Pancreas (tissue), 10 donors: ENCODE measurements around the gene RCCD1. TPM values are rescaled to one million over a fixed set of nuclear protein-coding genes. Genes with fewer than 3 reads are reported as not detected.

Experiments
- ATAC-seq, 4 donors: fragments of 200-7000 bp; cut with Tn5 transposase; one replicate each; pipeline versions ENCODE4 v1.8.0 to v1.9.1; 2020; ENCODE audit warnings: mild to moderate bottlenecking in 4 of 4, moderate library complexity in 4 of 4
- DNase-seq, 6 donors: peaks; one replicate each; pipeline ENCODE4 v3.0.0-alpha.2; 2020
- FAIRE-seq: peaks from 2 replicates; lab custom pipeline; 2012; peaks lifted over from hg19 to GRCh38; lab: Jason Lieb, UNC
- H3K27ac ChIP-seq, 4 donors: fragments of 200-600 bp; sonication (generic); 1 replicate in 3 of 4; 2 replicates in 1 of 4; pipeline versions ENCODE4 v1.5.0 to v1.8.0; 2020
- H3K27me3 ChIP-seq, 4 donors: fragments of 200-600 bp; one replicate each; pipeline ENCODE4 v1.8.0; 2021
- H3K36me3 ChIP-seq, 3 donors: fragments of 200-600 bp; sonication (generic) in 1 of 3; one replicate each; pipeline versions ENCODE4 v1.5.0 to v1.8.0; 2020 to 2021
- H3K4me1 ChIP-seq, 3 donors: fragments of 200-600 bp; one replicate each; pipeline ENCODE4 v1.8.0; 2021
- H3K4me3 ChIP-seq, 4 donors: fragments of 200-600 bp; sonication (generic) in 2 of 4; one replicate each; pipeline versions ENCODE4 v1.5.0 to v1.8.0; 2020 to 2021
- H3K9me3 ChIP-seq, 4 donors: fragments of 200-600 bp; one replicate each; pipeline ENCODE4 v1.8.0; 2021
- WGBS, 2 donors: extraction: QIAGEN DNeasy Blood & Tissue Kit; methylation state at CpG; one replicate each; pipeline ENCODE4 v1.1.7; 2013; 5-methylcytosine and 5-hydroxymethylcytosine counted together
- intact Hi-C, 3 donors: fragments of 100-400 bp; cut with DNase I; formaldehyde crosslinking; loops; one replicate each; pipeline versions ENCODE4 v1.11.1 to v1.14.2; 2022
- polyA plus RNA-seq, 2 donors: library from polyadenylated mRNA; stranded (reverse); fragments of 200-250 nt; gene quantifications; one replicate each; pipeline ENCODE4 v1.2.3, GENCODE V29; 2013
- total RNA-seq, 6 donors: library from RNA; stranded (reverse); fragmentation: NEBNext Ultra II Directional in 4 of 6; extraction: Animal tissue kit (Norgen Biotek cat#: 25700) in 4 of 6; gene quantifications; one replicate each; pipeline versions ENCODE4 v1.2.1 to v1.2.4, GENCODE V29; 2021 to 2023
- TF ChIP-seq, protein P1 (sequence below), 4 donors: fragments of 200-600 bp; sonication (generic) in 3 of 4; IDR thresholded peaks; one replicate each; pipeline versions ENCODE4 v1.5.0 to v1.8.0; 2021; ENCODE audit warnings: antibody characterized with exemption in 4 of 4
- donor health status: healthy with polysubstance abuse.
- donor health status: DM: no; HTN: no; CAD: no; lungs with moderate emphysema.
- donor health status: DM: no; HTN: no; CAD: no.
- donor health status: control.
- donor health status: control.
- donor health status: Bipolar disorder and iron deficiency.
- donor health status: DM: yes; HTN: yes; CAD: no.
- donor health status: DM: no; HTN: no; CAD: no.
- donor health status: DM: no; HTN: no; CAD: no.
- donor health status: DM: yes; HTN: yes; CAD: no.

Gene RCCD1
- total and polyA plus RNA-seq, 8 donors, result 6.6 to 12.2 (median 8.5) TPM

DNA sequence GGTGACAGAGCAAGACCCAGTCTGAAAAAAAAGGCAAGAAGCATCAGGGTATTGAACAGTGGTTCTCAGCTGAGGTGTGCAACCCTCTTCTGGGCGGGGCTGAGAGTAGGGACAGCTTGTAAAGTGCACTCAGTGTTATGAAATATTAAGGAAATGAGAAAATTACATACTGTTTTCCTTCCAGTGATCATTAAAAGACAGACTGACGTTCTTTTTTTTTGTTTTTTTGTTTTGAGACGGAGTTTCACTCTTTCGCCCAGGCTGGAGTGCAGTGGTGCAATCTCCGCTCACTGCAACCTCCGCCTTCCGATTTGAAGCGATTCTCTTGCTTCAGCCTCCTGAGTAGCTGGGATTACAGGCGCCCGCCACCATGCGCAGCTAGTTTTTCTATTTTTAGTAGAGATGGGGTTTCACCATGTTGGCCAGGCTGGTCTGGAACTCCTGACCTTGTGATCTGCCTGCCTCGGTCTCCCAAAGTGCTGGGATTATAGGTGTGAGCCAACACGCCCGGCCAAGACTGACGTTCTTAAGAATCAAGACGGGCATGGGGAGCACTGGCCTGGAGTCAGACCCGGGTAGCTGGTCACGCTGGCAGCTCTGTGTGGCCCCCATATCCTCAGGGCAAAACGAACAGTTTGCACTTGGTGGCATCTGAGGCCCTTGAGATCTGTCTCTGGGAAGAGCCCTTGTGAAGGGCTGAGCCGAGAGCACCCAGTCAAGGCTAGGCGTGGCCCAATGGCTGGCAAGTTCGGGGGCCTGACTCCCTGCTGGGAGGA lies 40.2 kb upstream of the RCCD1 start:
- WGBS, 2 donors, result 90 to 94% methylated on average over 22 of the region's 22 CpGs
- FAIRE-seq (no peak), DNase-seq (peak in 1 of 6 donors; percentile 51), ATAC-seq (no peak)
- Histone ChIP-seq H3K9me3 (no peaks in the 10 kb centered on the region), H3K4me1 (no peaks in the 10 kb centered on the region), H3K27ac (no peak overlapping the region), H3K27me3 (no peaks in the 10 kb centered on the region), H3K36me3 (peaks cover 13 to 99% (median 65%) of the 10 kb centered on the region in 3 donors), H3K4me3 (no peak overlapping the region)
- intact Hi-C loops, result no loop called here
- TF ChIP-seq, protein P1, sequence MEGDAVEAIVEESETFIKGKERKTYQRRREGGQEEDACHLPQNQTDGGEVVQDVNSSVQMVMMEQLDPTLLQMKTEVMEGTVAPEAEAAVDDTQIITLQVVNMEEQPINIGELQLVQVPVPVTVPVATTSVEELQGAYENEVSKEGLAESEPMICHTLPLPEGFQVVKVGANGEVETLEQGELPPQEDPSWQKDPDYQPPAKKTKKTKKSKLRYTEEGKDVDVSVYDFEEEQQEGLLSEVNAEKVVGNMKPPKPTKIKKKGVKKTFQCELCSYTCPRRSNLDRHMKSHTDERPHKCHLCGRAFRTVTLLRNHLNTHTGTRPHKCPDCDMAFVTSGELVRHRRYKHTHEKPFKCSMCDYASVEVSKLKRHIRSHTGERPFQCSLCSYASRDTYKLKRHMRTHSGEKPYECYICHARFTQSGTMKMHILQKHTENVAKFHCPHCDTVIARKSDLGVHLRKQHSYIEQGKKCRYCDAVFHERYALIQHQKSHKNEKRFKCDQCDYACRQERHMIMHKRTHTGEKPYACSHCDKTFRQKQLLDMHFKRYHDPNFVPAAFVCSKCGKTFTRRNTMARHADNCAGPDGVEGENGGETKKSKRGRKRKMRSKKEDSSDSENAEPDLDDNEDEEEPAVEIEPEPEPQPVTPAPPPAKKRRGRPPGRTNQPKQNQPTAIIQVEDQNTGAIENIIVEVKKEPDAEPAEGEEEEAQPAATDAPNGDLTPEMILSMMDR (IDR thresholded peaks at IDR 0.05), result no peak

DNA sequence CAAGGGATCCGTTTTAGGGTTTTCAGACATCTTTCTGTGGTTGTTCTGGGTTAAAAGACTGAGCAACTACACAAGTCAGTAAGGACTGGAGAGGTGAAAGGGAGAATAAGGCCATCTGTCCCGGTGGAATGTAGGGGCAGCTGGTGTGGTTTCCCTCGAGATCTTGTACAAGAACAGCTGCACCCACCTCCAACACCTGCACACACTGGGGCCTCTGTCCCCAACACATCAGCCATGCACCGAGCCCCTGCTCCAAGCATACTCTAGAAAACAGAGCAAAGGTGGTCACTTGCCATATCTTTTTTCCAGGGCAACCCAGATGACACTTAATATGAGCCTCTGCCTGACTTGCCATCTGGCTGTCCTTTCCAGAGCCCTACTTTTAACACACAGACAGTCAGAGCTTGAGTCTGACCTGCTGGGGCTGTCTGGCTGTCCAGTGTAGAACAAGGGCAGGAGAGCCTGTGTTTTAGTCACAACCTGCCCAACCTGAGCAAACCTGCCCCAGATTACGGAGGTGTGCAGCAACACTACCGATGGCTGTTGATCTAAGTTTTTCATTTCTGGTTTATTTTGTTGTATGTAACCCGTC lies 39.4 kb upstream of the RCCD1 start:
- no peak overlapping the region for H3K27ac ChIP-seq
- ATAC-seq, result no peak
- H3K27me3 ChIP-seq, result no peaks in the 10 kb centered on the region
- 78 to 83% methylated on average over 7 of the region's 7 CpGs for whole genome bisulfite sequencing, 2 donors
- no peak for DNase-seq
- H3K4me3 ChIP-seq, result no peak overlapping the region
- TF ChIP-seq, protein P1 (IDR thresholded peaks at IDR 0.05), result no peak
- H3K9me3 ChIP-seq, result no peaks in the 10 kb centered on the region
- FAIRE-seq, result no peak
- no peaks in the 10 kb centered on the region for H3K4me1 ChIP-seq
- intact Hi-C loops, result no loop called here
- peaks cover 13 to 99% (median 63%) of the 10 kb centered on the region in 3 donors for H3K36me3 ChIP-seq

DNA sequence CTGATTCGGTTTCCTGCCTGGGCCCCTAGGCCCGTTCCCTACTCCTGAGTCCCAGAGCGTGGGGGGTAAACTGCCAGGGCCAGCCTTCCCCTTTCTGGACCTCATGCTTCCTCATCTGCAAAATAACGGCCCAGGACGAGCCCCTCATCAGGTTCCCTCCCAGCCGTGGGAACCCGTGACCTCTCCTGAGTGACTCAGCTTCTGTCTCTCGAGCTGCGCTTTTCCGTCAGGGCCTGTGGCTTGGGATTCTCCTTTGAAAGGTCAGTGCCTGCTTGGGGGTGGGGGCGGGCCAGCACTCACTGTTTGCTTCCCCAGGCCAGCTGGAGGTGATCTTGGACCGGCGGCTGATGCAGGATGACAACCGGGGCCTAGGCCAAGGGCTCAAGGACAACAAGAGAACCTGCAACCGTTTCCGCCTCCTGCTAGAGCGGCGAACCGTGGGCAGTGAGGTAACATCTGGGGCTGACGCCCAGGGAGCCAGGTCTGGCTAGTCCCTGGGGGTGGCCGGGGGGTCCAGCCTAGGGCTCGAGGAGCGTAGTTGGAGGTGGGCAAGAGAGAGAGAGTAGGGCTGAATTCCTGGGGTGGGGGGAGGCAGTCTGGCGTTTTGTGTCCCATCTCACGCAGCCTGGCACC lies 38.8 kb upstream of the RCCD1 start:
- WGBS, 2 donors, result 76 to 79% methylated on average over 24 to 25 of the region's 25 CpGs
- no peaks in the 10 kb centered on the region for H3K4me1 ChIP-seq
- no peaks in the 10 kb centered on the region for H3K27me3 ChIP-seq
- no peak overlapping the region for H3K27ac ChIP-seq
- intact Hi-C loops, result no loop called here
- no peaks in the 10 kb centered on the region for H3K9me3 ChIP-seq
- H3K4me3 ChIP-seq, result no peak overlapping the region
- peak in 2 of 6 donors; percentile 62 to 69 for DNase-seq
- no peak for FAIRE-seq
- ATAC-seq, result peak in 3 of 4 donors; percentile 19 to 67 (median 46)
- H3K36me3 ChIP-seq, result peaks cover 13 to 99% (median 61%) of the 10 kb centered on the region in 3 donors
- TF ChIP-seq, protein P1 (IDR thresholded peaks at IDR 0.05), result no peak

DNA sequence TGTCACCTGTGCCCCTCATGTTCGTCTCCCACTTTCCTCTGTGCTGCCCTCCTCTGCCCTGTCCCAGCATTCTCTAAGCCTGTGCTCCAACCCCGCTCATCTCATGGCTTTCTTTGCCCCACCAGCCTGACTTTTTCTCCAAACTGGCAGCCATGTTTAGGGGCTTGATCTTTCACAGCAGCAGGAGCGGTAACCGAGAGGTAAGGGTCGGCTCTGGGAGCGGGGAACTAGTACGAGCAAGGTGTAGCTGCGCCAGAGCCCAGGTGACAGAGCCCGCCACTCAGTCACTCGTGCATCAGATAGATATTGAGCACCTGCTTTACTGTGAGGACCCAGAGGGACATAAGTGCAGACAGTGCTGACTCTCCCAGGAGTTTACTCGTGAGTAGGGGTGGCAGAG lies 38.2 kb upstream of the RCCD1 start:
- intact Hi-C loops, result no loop called here
- no peaks in the 10 kb centered on the region for H3K27me3 ChIP-seq
- FAIRE-seq (no peak), DNase-seq (no peak), ATAC-seq (no peak)
- H3K4me1 ChIP-seq, result no peaks in the 10 kb centered on the region
- no peak overlapping the region for H3K4me3 ChIP-seq
- TF ChIP-seq, protein P1 (IDR thresholded peaks at IDR 0.05), result no peak
- peaks cover 8 to 98% (median 57%) of the 10 kb centered on the region in 3 donors for H3K36me3 ChIP-seq
- H3K9me3 ChIP-seq, result no peaks in the 10 kb centered on the region
- H3K27ac ChIP-seq, result no peak overlapping the region
- 89 to 93% methylated on average over 11 of the region's 11 CpGs for WGBS, 2 donors
